ES-I3 (cell line): ENCODE data around the gene WSCD2.

Source experiments
- H3K36me3 ChIP-seq: 2 replicates; pipeline ENCODE4 v1.6.1; 2013; ENCODE audit warnings: mild to moderate bottlenecking, low read length, control low read depth, moderate library complexity; ENCODE audit not compliant: insufficient read depth
- H3K4me1 ChIP-seq: 2 replicates; pipeline ENCODE4 v1.6.1; 2013; ENCODE audit warnings: mild to moderate bottlenecking, control low read depth, low read length; ENCODE audit not compliant: insufficient read depth
- H3K9ac ChIP-seq: 2 replicates; pipeline ENCODE4 v1.6.1; 2013; ENCODE audit warnings: low read depth, mild to moderate bottlenecking, low read length, moderate library complexity
- H3K9me3 ChIP-seq: 2 replicates; pipeline ENCODE4 v1.6.1; 2013; ENCODE audit warnings: mild to moderate bottlenecking, low read length, moderate library complexity; ENCODE audit not compliant: control insufficient read depth, insufficient read depth

The WSCD2 gene

GRCh38 chr12:108127654-108128053 is 1.4 kb upstream of the WSCD2 start:
- 0 out of 2 replicates have a peak, but pooled peaks cover 4% of the 10 kb centered on the region for H3K4me1 ChIP-seq
- no peak overlapping the region for H3K9ac ChIP-seq
- no peaks in the 10 kb centered on the region for H3K36me3 ChIP-seq
- H3K9me3 ChIP-seq = no peaks in the 10 kb centered on the region; the same call in 1 of the 2 replicates

- no peaks in the 10 kb centered on the region for H3K9me3 ChIP-seq
- H3K4me1 ChIP-seq = 0 out of 2 replicates have a peak, but pooled peaks cover 4% of the 10 kb centered on the region
- H3K9ac ChIP-seq = peak overlapping the region; percentile 64; the same call in 1 of the 2 replicates
- no peaks in the 10 kb centered on the region for H3K36me3 ChIP-seq
Observed at GRCh38 chr12:108128221-108129016, 669 bp upstream of the WSCD2 start.

- H3K36me3 ChIP-seq = no peaks in the 10 kb centered on the region
- 0 out of 2 replicates have a peak, but pooled peaks cover 4% of the 10 kb centered on the region for H3K4me1 ChIP-seq
- H3K9me3 ChIP-seq = no peaks in the 10 kb centered on the region
- H3K9ac ChIP-seq = no peak overlapping the region
Observed at GRCh38 chr12:108131035-108131434, 1.9 kb downstream of the WSCD2 start.

GRCh38 chr12:108131657-108132126 is 2.6 kb downstream of the WSCD2 start:
- Histone ChIP-seq H3K9me3 (no peaks in the 10 kb centered on the region), H3K4me1 (peaks cover 9% of the 10 kb centered on the region; the same call in 1 of the 2 replicates), H3K36me3 (no peaks in the 10 kb centered on the region), H3K9ac (no peak overlapping the region)

GRCh38 chr12:108133482-108133881 is 4.4 kb downstream of the WSCD2 start:
- Histone ChIP-seq H3K9me3 (no peaks in the 10 kb centered on the region), H3K36me3 (no peaks in the 10 kb centered on the region), H3K9ac (no peak overlapping the region), H3K4me1 (peaks cover 10% of the 10 kb centered on the region; the same call in 1 of the 2 replicates)

- H3K4me1 ChIP-seq = peaks cover 10% of the 10 kb centered on the region; the same call in 1 of the 2 replicates
- H3K9me3 ChIP-seq = no peaks in the 10 kb centered on the region
- H3K9ac ChIP-seq = no peak overlapping the region
- H3K36me3 ChIP-seq = no peaks in the 10 kb centered on the region
Observed at GRCh38 chr12:108134744-108135143, 5.7 kb downstream of the WSCD2 start.

GRCh38 chr12:108135627-108136026 is 6.5 kb downstream of the WSCD2 start:
- Histone ChIP-seq H3K4me1 (peaks cover 10% of the 10 kb centered on the region; the same call in 1 of the 2 replicates), H3K9ac (no peak overlapping the region), H3K36me3 (no peaks in the 10 kb centered on the region), H3K9me3 (no peaks in the 10 kb centered on the region)

- Histone ChIP-seq H3K9me3 (no peaks in the 10 kb centered on the region), H3K4me1 (peaks cover 15% of the 10 kb centered on the region), H3K9ac (no peak overlapping the region), H3K36me3 (no peaks in the 10 kb centered on the region)
Observed at GRCh38 chr12:108136697-108137096, 7.6 kb downstream of the WSCD2 start.

GRCh38 chr12:108139454-108139853 is 10.4 kb downstream of the WSCD2 start:
- Histone ChIP-seq H3K4me1 (peaks cover 18% of the 10 kb centered on the region), H3K9ac (no peak overlapping the region), H3K36me3 (no peaks in the 10 kb centered on the region), H3K9me3 (no peaks in the 10 kb centered on the region)

GRCh38 chr12:108140501-108140900 is 11.4 kb downstream of the WSCD2 start:
- Histone ChIP-seq H3K9ac (no peak overlapping the region), H3K9me3 (no peaks in the 10 kb centered on the region), H3K4me1 (peaks cover 18% of the 10 kb centered on the region), H3K36me3 (no peaks in the 10 kb centered on the region)

- H3K9me3 ChIP-seq = no peaks in the 10 kb centered on the region
- H3K9ac ChIP-seq = no peak overlapping the region
- H3K4me1 ChIP-seq = peaks cover 14% of the 10 kb centered on the region
- H3K36me3 ChIP-seq = no peaks in the 10 kb centered on the region
Observed at GRCh38 chr12:108141600-108142130, 12.6 kb downstream of the WSCD2 start.

- no peaks in the 10 kb centered on the region for H3K36me3 ChIP-seq
- no peaks in the 10 kb centered on the region for H3K9me3 ChIP-seq
- no peak overlapping the region for H3K9ac ChIP-seq
- peaks cover 13% of the 10 kb centered on the region for H3K4me1 ChIP-seq
Observed at GRCh38 chr12:108143144-108143543, 14.1 kb downstream of the WSCD2 start.

GRCh38 chr12:108144080-108144479 is 15.0 kb downstream of the WSCD2 start:
- Histone ChIP-seq H3K9me3 (no peaks in the 10 kb centered on the region), H3K4me1 (peaks cover 13% of the 10 kb centered on the region), H3K9ac (no peak overlapping the region), H3K36me3 (no peaks in the 10 kb centered on the region)

- no peaks in the 10 kb centered on the region for H3K36me3 ChIP-seq
- H3K9me3 ChIP-seq = no peaks in the 10 kb centered on the region
- peaks cover 13% of the 10 kb centered on the region for H3K4me1 ChIP-seq
- H3K9ac ChIP-seq = no peak overlapping the region
Observed at GRCh38 chr12:108145011-108145410, 15.9 kb downstream of the WSCD2 start.
